Measurements from ENCODE around the gene TMEM50B. TPM values are rescaled to one million over a fixed set of nuclear protein-coding genes. Genes with fewer than 3 reads are reported as not detected.

The TMEM50B gene
- total RNA-seq, 1 experiment from 2014 or later: 18.9 TPM

GRCh38 chr21:33402001-33402979, 77.5 kb downstream of the TMEM50B start:
- peak; percentile 61 for DNase-seq (ENCODE audit: low spot score)
- POLR2A ChIA-PET (ENCODE audit: low non-redundant PET): interaction anchor here (0.6 kb wide), 1 partner anchor 58 kb away, joined by 3 read pairs; no protein-coding TSS in a partner anchor

DNA sequence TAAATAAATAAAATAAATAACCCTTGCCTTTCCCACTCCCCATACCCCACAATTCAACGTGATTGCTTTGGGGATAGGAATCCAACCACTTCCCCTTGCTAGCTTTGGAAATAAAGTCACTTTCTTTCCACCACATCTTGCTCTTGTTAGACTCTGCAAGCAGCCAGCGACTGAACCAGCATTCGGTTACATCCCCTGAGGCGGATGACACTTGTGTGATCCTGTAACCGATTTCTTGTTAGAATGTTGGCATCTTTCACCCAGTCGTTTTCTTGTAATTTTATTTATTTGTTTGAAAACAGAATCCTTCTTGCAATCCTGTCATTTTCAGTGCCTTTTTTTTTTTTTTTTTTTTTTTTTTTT, 78.2 kb downstream of the TMEM50B start:
- no peaks in the 10 kb centered on the region for H3K9me3 ChIP-seq (ENCODE audit: low read depth, low read length, poor library complexity, severe bottlenecking)
- CTCF ChIA-PET: no interaction called here
- POLR2A ChIA-PET (ENCODE audit: low non-redundant PET): no interaction called here
- no peak for TF ChIP-seq EZH2 (IDR thresholded peaks at IDR 0.05; ENCODE audit: borderline replicate concordance, low read depth, low read length, poor library complexity, severe bottlenecking)
- TF ChIP-seq, protein P1, sequence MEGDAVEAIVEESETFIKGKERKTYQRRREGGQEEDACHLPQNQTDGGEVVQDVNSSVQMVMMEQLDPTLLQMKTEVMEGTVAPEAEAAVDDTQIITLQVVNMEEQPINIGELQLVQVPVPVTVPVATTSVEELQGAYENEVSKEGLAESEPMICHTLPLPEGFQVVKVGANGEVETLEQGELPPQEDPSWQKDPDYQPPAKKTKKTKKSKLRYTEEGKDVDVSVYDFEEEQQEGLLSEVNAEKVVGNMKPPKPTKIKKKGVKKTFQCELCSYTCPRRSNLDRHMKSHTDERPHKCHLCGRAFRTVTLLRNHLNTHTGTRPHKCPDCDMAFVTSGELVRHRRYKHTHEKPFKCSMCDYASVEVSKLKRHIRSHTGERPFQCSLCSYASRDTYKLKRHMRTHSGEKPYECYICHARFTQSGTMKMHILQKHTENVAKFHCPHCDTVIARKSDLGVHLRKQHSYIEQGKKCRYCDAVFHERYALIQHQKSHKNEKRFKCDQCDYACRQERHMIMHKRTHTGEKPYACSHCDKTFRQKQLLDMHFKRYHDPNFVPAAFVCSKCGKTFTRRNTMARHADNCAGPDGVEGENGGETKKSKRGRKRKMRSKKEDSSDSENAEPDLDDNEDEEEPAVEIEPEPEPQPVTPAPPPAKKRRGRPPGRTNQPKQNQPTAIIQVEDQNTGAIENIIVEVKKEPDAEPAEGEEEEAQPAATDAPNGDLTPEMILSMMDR (conservative IDR thresholded peaks at IDR 0.05; ENCODE audit: low read depth, low read length): no peak
- BruUV-seq (replicated peaks): no TSS peak
- no peak overlapping the region for H3K27ac ChIP-seq (ENCODE audit: low read depth, low read length, poor library complexity, severe bottlenecking)
- DNase-seq (ENCODE audit: low spot score): no peak
- H3K4me1 ChIP-seq (ENCODE audit: insufficient read depth, low read length, poor library complexity, severe bottlenecking): peaks cover 18% of the 10 kb centered on the region
- H3K27me3 ChIP-seq (replicated peaks; ENCODE audit: insufficient read depth, low read depth, low read length, poor library complexity): no peaks in the 10 kb centered on the region
- no peak overlapping the region for H3K4me3 ChIP-seq (ENCODE audit: low read depth, low read length, poor library complexity, severe bottlenecking)
- intact Hi-C loops (cut with micrococcal nuclease; ENCODE audit: unreplicated experiment): no loop called here
- H3K36me3 ChIP-seq (ENCODE audit: insufficient read depth, low read length, poor library complexity, severe bottlenecking): no peaks in the 10 kb centered on the region

More at GRCh38 chr21:33402001-33402979, 77.5 kb downstream of the TMEM50B start:
- peaks cover 18% of the 10 kb centered on the region for H3K4me1 ChIP-seq (ENCODE audit: insufficient read depth, low read length, poor library complexity, severe bottlenecking)
- CTCF ChIA-PET: no interaction called here
- no peaks in the 10 kb centered on the region for H3K27me3 ChIP-seq (replicated peaks; ENCODE audit: insufficient read depth, low read depth, low read length, poor library complexity)
- no peaks in the 10 kb centered on the region for H3K36me3 ChIP-seq (ENCODE audit: insufficient read depth, low read length, poor library complexity, severe bottlenecking)
- TF ChIP-seq EZH2 (IDR thresholded peaks at IDR 0.05; ENCODE audit: borderline replicate concordance, low read depth, low read length, poor library complexity, severe bottlenecking): no peak
- TF ChIP-seq, protein P1 (conservative IDR thresholded peaks at IDR 0.05; ENCODE audit: low read depth, low read length): no peak
- intact Hi-C loops (cut with micrococcal nuclease; ENCODE audit: unreplicated experiment): loop anchor here (2.0 kb wide), 1 partner anchor 21 kb away; no protein-coding TSS in a partner anchor
- H3K9me3 ChIP-seq (ENCODE audit: low read depth, low read length, poor library complexity, severe bottlenecking): no peaks in the 10 kb centered on the region
- peak overlapping the region; percentile 92 for H3K27ac ChIP-seq (ENCODE audit: low read depth, low read length, poor library complexity, severe bottlenecking)
- H3K4me3 ChIP-seq (ENCODE audit: low read depth, low read length, poor library complexity, severe bottlenecking): peak overlapping the region; percentile 89
- no TSS peak for BruUV-seq (replicated peaks)

Other genes starting within 250 kb of the TMEM50B start
- 11.1 and 12.7 TPM in 2 replicates for gene IL10RB, start 213.6 kb downstream of the TMEM50B start, total RNA-seq (2021)
- 32.4 and 38.1 TPM in 2 replicates for gene IFNAR1, start 155.0 kb downstream of the TMEM50B start, total RNA-seq (2021)
- 48.9 and 50.8 TPM in 2 replicates for gene IFNGR2, start 76.6 kb downstream of the TMEM50B start, total RNA-seq (2021)
- gene DNAJC28, start 11.7 kb upstream of the TMEM50B start, total RNA-seq (2021): 1.7 and 2.1 TPM in 2 replicates
- gene GART, start 62.1 kb upstream of the TMEM50B start, total RNA-seq (2021): 205 and 210 TPM in 2 replicates
- 322 and 328 TPM in 2 replicates for gene SON, start 63.1 kb upstream of the TMEM50B start, total RNA-seq (2021)
- 42.6 and 48.5 TPM in 2 replicates for gene DONSON, start 108.7 kb upstream of the TMEM50B start, total RNA-seq (2021)
- gene CRYZL1, start 161.8 kb upstream of the TMEM50B start, total RNA-seq (2021): 46.6 and 55.7 TPM in 2 replicates
- gene ITSN1, start 162.5 kb upstream of the TMEM50B start, total RNA-seq (2021): 54.2 and 57.2 TPM in 2 replicates

Measured in A673 (cell line).